HL-60 (cell line): Measurements from ENCODE around the gene LIMS2.

ENCODE experiments used
- CTCF ChIP-seq: IDR thresholded peaks from one replicate; pipeline ENCODE4 v1.5.1; 2011; ENCODE audit warnings: low read length, control low read depth, inconsistent platforms; ENCODE audit not compliant: insufficient read depth
- GABPA ChIP-seq: IDR thresholded peaks from 2 replicates; pipeline ENCODE4 v1.6.1; 2012; ENCODE audit warnings: low read depth
- POLR2AphosphoS5 ChIP-seq: IDR thresholded peaks from 2 replicates; pipeline ENCODE4 v1.6.1; 2012; ENCODE audit warnings: low read depth

- no peak for TF ChIP-seq CTCF
- no peak for TF ChIP-seq POLR2AphosphoS5
- no peak for TF ChIP-seq GABPA
These were observed 15.4 kb upstream of the LIMS2 start for GRCh38 chr2:127690696-127691095.
